GM12875 (cell line): ENCODE measurements around the gene SLC26A4.

Experiments used
- H3K4me3 ChIP-seq: one replicate; pipeline ENCODE4 v1.5.1; 2011; ENCODE audit warnings: low read depth, low read length, control low read depth
- CTCF ChIP-seq: IDR thresholded peaks from 2 replicates; pipeline ENCODE4 v1.5.1; 2011; ENCODE audit warnings: low read depth, mild to moderate bottlenecking, control low read depth, inconsistent platforms, low read length, moderate library complexity, borderline replicate concordance; ENCODE audit not compliant: insufficient read depth

SLC26A4 gene

GRCh38 chr7:107686816-107687387 is 26.3 kb downstream of the SLC26A4 start:
- H3K4me3 ChIP-seq: no peak overlapping the region
- no peak for TF ChIP-seq CTCF

GRCh38 chr7:107687656-107688055 is 27.0 kb downstream of the SLC26A4 start:
- H3K4me3 ChIP-seq: no peak overlapping the region
- TF ChIP-seq CTCF: no peak

GRCh38 chr7:107689553-107689952 is 28.9 kb downstream of the SLC26A4 start:
- H3K4me3 ChIP-seq: no peak overlapping the region
- no peak for TF ChIP-seq CTCF

- TF ChIP-seq CTCF: no peak
Observed at GRCh38 chr7:107690084-107690483, 29.5 kb downstream of the SLC26A4 start.

GRCh38 chr7:107690611-107691010 is 30.0 kb downstream of the SLC26A4 start:
- no peak for TF ChIP-seq CTCF
- no peak overlapping the region for H3K4me3 ChIP-seq

More at GRCh38 chr7:107690084-107690483, 29.5 kb downstream of the SLC26A4 start:
- no peak overlapping the region for H3K4me3 ChIP-seq

- no peak for TF ChIP-seq CTCF
- H3K4me3 ChIP-seq: no peak overlapping the region
Observed at GRCh38 chr7:107691716-107692115, 31.1 kb downstream of the SLC26A4 start.

GRCh38 chr7:107692501-107692900 is 31.9 kb downstream of the SLC26A4 start:
- TF ChIP-seq CTCF: no peak
- no peak overlapping the region for H3K4me3 ChIP-seq
